D721Med (cell line): Measurements from ENCODE around the gene PPP1R18.

Experiments used
- DNase-seq: peaks from one replicate; pipeline ENCODE4 v3.0.0; 2011; ENCODE audit warnings: low spot score; ENCODE audit not compliant: insufficient read length
- FAIRE-seq: peaks from 2 replicates; lab custom pipeline; 2011; peaks lifted over from hg19 to GRCh38; lab: Jason Lieb, UNC
- TF ChIP-seq, protein P1 (sequence below): IDR thresholded peaks from 2 replicates; pipeline ENCODE4 v1.5.1; 2012; ENCODE audit warnings: mild to moderate bottlenecking, control low read depth; ENCODE audit not compliant: insufficient read depth; ENCODE audit errors: missing control alignments

The PPP1R18 gene

DNA sequence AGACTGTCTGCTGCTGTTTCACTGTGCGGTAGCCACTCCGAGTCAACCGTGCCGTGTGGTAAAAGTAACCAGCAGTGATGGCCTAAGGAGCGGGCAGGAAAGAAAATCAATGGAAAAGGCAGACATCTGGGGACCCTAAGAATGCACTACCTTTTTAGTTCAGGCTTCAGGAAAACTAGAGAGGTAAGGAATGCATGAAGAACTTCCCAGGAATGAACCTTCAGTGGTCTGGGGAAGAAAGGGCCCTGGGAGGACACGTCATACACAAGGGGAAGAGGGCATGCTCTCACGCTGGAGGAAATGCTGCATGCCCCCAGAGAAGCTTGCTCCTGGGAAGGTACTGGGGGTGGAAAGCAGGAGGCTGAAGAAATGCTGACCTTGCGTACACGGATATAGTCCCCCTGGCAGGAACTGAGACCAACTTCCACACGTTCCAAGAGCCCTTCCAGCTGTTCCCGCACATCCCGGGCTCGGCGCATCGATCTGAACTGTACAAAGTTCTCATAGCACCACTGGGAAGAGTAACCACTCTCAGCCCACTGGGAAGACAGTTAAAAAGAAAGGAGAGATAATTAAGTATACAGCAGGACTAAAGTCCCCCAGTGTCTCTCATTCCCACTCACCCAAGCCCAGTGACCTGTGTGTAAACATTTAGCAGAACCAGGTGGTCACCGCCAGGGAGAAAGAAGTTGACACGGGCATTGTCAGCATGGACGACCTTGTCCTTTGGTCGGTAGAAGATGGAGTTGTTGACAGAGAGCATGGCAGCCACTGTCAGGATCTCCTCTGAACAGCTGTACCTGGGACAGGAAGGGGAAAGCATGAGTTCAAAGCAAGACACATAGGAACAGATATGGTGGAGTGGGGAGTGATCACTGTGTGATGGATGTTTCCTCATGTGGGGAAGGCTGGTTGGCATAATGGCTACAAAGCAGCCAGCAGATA, 31.4 kb downstream of the PPP1R18 start:
- FAIRE-seq, result no peak

DNA sequence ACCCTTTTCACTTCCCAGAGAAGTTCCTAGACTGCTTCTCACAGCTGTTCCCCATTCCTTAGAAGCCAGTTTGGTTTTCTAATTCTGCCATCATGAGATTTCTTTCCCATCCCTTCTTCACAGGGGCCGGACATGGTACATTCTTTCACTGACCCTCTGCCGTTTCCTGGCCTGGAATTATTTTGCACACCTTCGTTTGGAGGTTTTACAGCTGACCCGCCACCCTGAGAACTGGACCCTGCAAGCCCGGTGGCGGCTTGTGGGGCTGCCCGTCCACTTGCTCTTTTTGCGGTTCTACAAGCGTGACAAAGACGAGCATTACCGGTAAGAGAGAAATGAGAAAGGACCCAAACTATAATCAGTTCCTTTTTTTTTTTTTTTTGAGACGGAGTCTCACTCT, 35.3 kb downstream of the PPP1R18 start:
- TF ChIP-seq, protein P1, sequence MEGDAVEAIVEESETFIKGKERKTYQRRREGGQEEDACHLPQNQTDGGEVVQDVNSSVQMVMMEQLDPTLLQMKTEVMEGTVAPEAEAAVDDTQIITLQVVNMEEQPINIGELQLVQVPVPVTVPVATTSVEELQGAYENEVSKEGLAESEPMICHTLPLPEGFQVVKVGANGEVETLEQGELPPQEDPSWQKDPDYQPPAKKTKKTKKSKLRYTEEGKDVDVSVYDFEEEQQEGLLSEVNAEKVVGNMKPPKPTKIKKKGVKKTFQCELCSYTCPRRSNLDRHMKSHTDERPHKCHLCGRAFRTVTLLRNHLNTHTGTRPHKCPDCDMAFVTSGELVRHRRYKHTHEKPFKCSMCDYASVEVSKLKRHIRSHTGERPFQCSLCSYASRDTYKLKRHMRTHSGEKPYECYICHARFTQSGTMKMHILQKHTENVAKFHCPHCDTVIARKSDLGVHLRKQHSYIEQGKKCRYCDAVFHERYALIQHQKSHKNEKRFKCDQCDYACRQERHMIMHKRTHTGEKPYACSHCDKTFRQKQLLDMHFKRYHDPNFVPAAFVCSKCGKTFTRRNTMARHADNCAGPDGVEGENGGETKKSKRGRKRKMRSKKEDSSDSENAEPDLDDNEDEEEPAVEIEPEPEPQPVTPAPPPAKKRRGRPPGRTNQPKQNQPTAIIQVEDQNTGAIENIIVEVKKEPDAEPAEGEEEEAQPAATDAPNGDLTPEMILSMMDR, result no peak
- no peak for DNase-seq
- no peak for FAIRE-seq

More for the DNA sequence above, 31.4 kb downstream of the PPP1R18 start:
- TF ChIP-seq, protein P1, result no peak
- no peak for DNase-seq

DNA sequence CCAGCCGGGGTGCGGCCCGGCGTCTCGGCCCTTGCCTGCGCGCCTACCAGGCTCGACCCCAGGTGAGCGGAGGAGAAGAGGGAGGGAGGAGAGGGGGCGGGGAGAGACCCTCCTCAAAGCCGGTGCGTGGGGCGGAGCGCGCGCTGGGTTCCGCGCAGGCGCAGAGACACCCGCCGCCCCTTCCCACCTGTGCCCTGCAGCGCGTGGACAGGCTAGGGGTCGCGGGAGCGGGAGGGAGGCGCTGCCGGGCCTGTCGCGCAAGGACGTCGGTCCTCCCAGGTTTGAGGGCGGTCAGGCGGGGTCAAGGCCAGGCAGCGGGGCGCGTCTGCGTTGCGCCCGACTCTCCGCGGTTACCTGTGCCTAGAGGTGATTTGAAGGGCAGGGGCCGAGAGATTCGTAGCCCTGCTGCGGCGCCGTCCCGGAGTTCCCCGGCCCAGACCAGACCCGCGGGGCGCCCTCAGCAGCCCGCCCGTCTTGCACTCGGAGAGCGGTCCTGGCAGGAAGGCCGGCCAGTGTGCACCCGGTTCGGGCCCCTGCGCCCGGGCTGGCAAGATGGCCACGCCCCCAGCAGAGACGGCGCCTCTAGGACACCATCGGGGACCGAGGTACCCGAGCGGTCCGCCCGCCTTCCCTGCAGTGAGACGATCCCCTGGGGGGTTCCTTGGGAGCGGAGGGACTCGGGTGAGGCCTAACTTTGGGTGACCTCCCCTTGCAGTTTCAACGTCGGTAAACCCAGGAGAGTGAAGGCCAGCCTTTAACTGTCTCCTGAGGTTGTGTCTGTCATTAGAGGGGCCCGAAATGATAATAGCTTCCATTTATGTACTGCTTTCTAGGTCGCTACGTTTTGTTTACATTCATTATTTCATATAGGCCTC, 39.0 kb downstream of the PPP1R18 start:
- FAIRE-seq (no peak), DNase-seq (peak; percentile 81)
- TF ChIP-seq, protein P1, result no peak

DNA sequence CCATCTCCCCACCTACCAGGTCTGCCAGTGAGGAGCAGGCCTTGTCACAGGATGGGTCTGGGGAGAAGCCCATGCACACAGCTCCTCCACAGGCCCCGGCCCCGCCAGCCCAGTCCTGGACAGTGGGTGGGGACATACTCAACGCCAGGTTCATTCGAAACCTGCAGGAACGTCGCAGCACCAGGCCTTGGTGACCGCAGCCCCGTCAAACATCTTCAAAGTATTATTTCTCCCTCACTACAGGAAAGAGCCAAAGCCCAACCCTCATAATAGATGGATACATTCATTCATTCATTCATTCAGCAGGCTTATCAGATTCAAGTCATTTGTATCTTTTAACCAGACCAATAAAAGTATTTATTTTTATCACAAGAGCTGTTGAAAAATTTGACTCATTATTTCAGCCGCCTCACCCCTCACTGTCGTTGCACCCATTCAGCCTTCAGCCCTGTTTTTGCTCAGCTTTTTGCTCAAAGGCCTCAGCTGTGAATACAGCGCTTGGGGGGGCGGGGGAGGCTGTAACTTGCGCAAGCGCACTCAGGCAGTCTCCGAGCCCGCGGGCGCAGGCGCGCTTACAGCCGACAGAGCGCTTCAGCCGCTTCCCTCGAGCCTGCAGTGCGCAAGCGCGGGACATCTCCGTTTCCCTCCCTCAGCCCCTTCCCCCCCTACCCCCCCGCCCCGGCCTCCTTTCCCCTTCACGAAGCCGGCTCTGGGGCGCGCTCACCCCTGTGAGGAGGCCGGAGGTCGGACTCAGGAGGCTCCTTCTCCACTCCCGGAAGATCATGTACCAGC, 39.8 kb downstream of the PPP1R18 start, which contains the start of gene C6orf136:
C6orf136 (plus strand) TSS at position 684 of the 792 bp plus-strand sequence; CDS start at position 783, 99 bp downstream.
- DNase-seq (peak; percentile 82), FAIRE-seq (no peak)
- TF ChIP-seq, protein P1, result no peak

DNA sequence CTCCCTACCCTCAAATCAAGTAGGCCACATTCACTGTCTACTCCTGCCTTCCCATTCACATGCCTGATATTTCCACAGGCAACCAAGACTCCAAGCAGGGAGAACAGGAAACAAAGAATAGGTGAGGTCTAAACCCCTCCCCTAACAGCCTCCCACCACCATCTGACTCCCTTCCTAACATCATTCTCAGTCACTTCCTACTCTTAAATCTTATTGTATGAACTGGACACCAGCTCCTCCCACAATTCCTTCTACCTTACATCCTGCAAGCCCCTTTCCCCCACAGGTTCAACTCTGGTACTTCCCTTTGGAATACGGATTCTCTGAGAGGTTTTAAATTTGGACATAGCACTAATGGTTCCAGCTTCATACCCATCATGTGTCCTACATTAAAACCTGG, 40.5 kb downstream of the PPP1R18 start:
- no peak for DNase-seq
- TF ChIP-seq, protein P1, result no peak
- FAIRE-seq, result no peak

DNA sequence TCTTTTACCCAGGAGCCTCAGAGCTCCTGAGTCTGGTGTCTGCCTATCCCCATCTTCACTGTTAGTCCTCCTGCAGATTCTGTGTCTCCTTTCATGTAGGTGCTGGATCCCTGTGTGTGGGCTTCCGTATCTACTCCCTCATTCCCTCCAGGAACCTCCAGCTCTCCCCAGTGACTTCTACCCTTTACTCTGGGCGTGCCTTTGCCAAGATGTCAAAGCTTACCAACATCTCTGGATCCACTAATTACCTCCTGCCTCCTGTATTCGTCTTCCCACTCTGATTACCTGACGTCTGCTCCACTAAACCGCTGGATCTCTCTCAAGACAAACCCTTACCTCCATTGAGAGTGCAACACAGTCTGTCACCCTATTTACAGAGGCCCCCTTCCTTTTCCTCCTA, 41.7 kb downstream of the PPP1R18 start:
- FAIRE-seq (no peak), DNase-seq (no peak)
- TF ChIP-seq, protein P1, result no peak
